Astrocyte of the hippocampus (primary cell): ENCODE data around the gene RNF213.
A peak's percentile ranks its signal among the peaks of the same experiment; 100 is the strongest.

Source experiments
- DNase-seq: peaks from one replicate; pipeline ENCODE4 v3.0.0; 2011; ENCODE audit warnings: low read depth, low spot score

RNF213 gene

GRCh38 chr17:80260791-80261158 is at the start of gene RNF213:
Gene RNF213 (plus strand): TSS chr17:80260852. CDS start chr17:80263682, 2,830 bp downstream.
- DNase-seq: peak; percentile 63

- DNase-seq: no peak
Measured at GRCh38 chr17:80212109-80212508, 48.5 kb upstream of the RNF213 start.

GRCh38 chr17:80212511-80212910 is 48.1 kb upstream of the RNF213 start:
- no peak for DNase-seq

GRCh38 chr17:80212962-80213642 is 47.5 kb upstream of the RNF213 start:
- DNase-seq: no peak

- no peak for DNase-seq
Measured at GRCh38 chr17:80213643-80213975, 47.0 kb upstream of the RNF213 start.

- DNase-seq: no peak
Measured at GRCh38 chr17:80214012-80214877, 46.4 kb upstream of the RNF213 start.

- DNase-seq: no peak
Measured at GRCh38 chr17:80214878-80215210, 45.8 kb upstream of the RNF213 start.

GRCh38 chr17:80216473-80217456 is 43.9 kb upstream of the RNF213 start:
- no peak for DNase-seq

GRCh38 chr17:80217703-80218362 is 42.8 kb upstream of the RNF213 start:
- no peak for DNase-seq

GRCh38 chr17:80218391-80218790 is 42.3 kb upstream of the RNF213 start:
- DNase-seq: no peak

GRCh38 chr17:80219013-80219762 is 41.5 kb upstream of the RNF213 start:
- peak; percentile 96 for DNase-seq

- no peak for DNase-seq
Measured at GRCh38 chr17:80219763-80220053, 40.9 kb upstream of the RNF213 start.

- DNase-seq: peak; percentile 82
Measured at GRCh38 chr17:80220054-80220735, 40.5 kb upstream of the RNF213 start, which contains the start of the genes SGSH and SLC26A11. Gene SGSH (minus strand): TSS chr17:80220333. CDS start chr17:80220313, 20 bp downstream. Gene SLC26A11 (plus strand): TSS chr17:80220427. CDS start chr17:80221561, 1,134 bp downstream.

- DNase-seq: peak; percentile 39
Measured at GRCh38 chr17:80220736-80221215, 39.9 kb upstream of the RNF213 start.

GRCh38 chr17:80221351-80222105 is 39.1 kb upstream of the RNF213 start:
- no peak for DNase-seq

- no peak for DNase-seq
Measured at GRCh38 chr17:80222376-80223141, 38.1 kb upstream of the RNF213 start.

- no peak for DNase-seq
Measured at GRCh38 chr17:80223142-80223815, 37.4 kb upstream of the RNF213 start.
